ENCODE measurements around the gene MEIOC. TPM values are rescaled to one million over a fixed set of nuclear protein-coding genes. Genes with fewer than 3 reads are reported as not detected.
"Not testable (repeated sequence)": the region's sequence is repeated elsewhere in the genome, so short reads cannot be mapped to it uniquely, and the experiment has no call there.

The MEIOC gene
- total and polyA plus RNA-seq, 2 of the 8 experiments (the other 6 are each of a cell fraction or from before 2014, with no cell fraction given): 4.2 to 4.8 TPM

- CTCF ChIA-PET (ENCODE audit: partially characterized antibody): interaction anchor here (1.8 to 4.0 kb wide), 2 partner anchors 9 to 177 kb away, joined by 6 to 18 read pairs; no protein-coding TSS in a partner anchor
Measured at GRCh38 chr17:44700288-44700687, 44.0 kb downstream of the MEIOC start.

More at GRCh38 chr17:44700288-44700687, 44.0 kb downstream of the MEIOC start:
- H4K5ac ChIP-seq (ENCODE audit: insufficient read length, low read depth, low read length); H2BK5ac ChIP-seq (ENCODE audit: low read depth, low read length); H3K4me2 ChIP-seq (ENCODE audit: insufficient read depth in 1 of 2, low read depth in 2 of 2, low read length in 2 of 2); H4K20me1 ChIP-seq (replicated peaks in 1 of 2; ENCODE audit: control insufficient read depth in 1 of 2, insufficient read depth in 2 of 2, low read length in 2 of 2); H4K8ac ChIP-seq (ENCODE audit: extremely low read depth, insufficient read depth, low read length); H3K4ac ChIP-seq (replicated peaks; ENCODE audit: insufficient read length, low read depth, low read length); H2BK15ac ChIP-seq (ENCODE audit: low read length); H2BK20ac ChIP-seq (ENCODE audit: low read length); H3K36me3 ChIP-seq (ENCODE audit: control insufficient read depth in 2 of 4, insufficient read depth in 4 of 4, low read length in 3 of 4); H2AFZ ChIP-seq (ENCODE audit: low read length); H3K79me1 ChIP-seq (ENCODE audit: low read depth, low read length); H3K14ac ChIP-seq (ENCODE audit: insufficient read length); H3K18ac ChIP-seq (ENCODE audit: extremely low read depth, low read length); DNase-seq (ENCODE audit: low read depth in 1 of 2, low spot score in 2 of 2); H3K27ac ChIP-seq (ENCODE audit: low read depth, low read length); H3K23me2 ChIP-seq (ENCODE audit: low read depth, low read length); H3K9ac ChIP-seq (replicated peaks in 1 of 4; ENCODE audit: extremely low read depth in 1 of 4, low read depth in 3 of 4, low read length in 3 of 4); H2BK120ac ChIP-seq (replicated peaks; ENCODE audit: low read depth, low read length); H3K23ac ChIP-seq (ENCODE audit: insufficient read length); H3K4me1 ChIP-seq (replicated peaks in 1 of 4; ENCODE audit: control insufficient read depth in 3 of 4, insufficient read depth in 4 of 4, low read length in 3 of 4); H3K56ac ChIP-seq (replicated peaks; ENCODE audit: insufficient read length, low read depth, low read length); H4K91ac ChIP-seq (replicated peaks; ENCODE audit: insufficient read length, low read length); H2AK5ac ChIP-seq (ENCODE audit: low read depth, low read length); FAIRE-seq; H3K79me2 ChIP-seq (ENCODE audit: control insufficient read depth in 1 of 2, insufficient read depth in 2 of 2, low read length in 2 of 2); H3K4me3 ChIP-seq (ENCODE audit: extremely low read depth in 1 of 4, insufficient read depth in 2 of 4, low read depth in 3 of 4, low read length in 4 of 4); H3K9me3 ChIP-seq (ENCODE audit: insufficient read depth in 2 of 2, low read depth in 1 of 2, low read length in 1 of 2); H2BK12ac ChIP-seq (ENCODE audit: low read depth, low read length); H3K27me3 ChIP-seq (replicated peaks in 1 of 4; ENCODE audit: control insufficient read depth in 3 of 4, extremely low read depth in 1 of 4, insufficient read depth in 3 of 4, low read length in 3 of 4): not testable (repeated sequence)
- POLR2A ChIA-PET (ENCODE audit: partially characterized antibody): interaction anchor here (1.1 to 1.5 kb wide), 4 partner anchors 8 to 18 kb away, joined by 3 to 4 read pairs (median 3); partner anchors contain the start of genes CCDC43 and DBF4B
- 88% methylated on average over 10 of the region's 10 CpGs; no CpG with 5 or more reads in 1 of the 2 experiments for WGBS, 2 experiments (ENCODE audit: extremely low coverage in 1 of 2, insufficient coverage in 1 of 2, insufficient read length in 1 of 2, insufficient replicate concordance in 2 of 2, low coverage in 1 of 2, low lambda C conversion rate in 2 of 2, missing lambda C conversion rate in 1 of 2)

All from H1 (cell line).